ENCODE results near the gene FAM78A. TPM values are rescaled to one million over a fixed set of nuclear protein-coding genes. Genes with fewer than 3 reads are reported as not detected.

The FAM78A gene
- total and polyA plus RNA-seq, 11 donors: 13.6 to 37.9 (median 33.4) TPM

DNA sequence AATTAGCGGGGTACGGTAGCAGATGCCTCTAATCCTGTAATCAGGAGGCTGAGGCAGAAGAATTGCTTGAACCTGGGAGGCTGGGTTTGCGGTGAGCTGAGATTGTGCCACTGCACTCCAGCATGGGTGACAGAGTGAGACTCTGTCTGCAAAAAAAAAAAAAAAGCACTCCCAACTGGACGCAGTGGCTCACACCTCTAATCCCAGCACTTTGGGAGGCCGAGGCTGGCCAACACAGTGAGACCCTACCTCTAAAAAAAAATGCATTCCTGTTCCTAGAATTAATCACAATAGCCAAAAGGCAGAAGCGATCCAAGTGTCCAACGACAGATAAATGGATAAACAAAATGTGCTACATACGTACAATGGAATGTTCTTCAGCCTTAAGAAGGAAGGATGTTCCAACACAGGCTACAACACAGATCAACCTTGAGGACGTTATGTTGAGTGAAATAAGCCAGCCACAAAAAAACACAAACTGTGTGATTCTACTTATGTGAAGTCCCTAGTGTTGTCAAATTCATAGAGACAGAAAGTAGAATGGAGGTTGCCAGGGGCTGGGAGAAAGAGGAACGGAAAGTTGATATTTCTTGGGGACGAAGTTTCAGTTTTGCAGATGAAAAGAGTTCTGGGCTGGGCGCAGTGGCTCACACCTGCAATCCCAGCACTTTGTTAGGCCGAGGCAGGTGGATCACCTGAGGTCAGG is 13.8 kb downstream of the FAM78A start:
- peak overlapping the region in 4 of 12 donors; percentile 6 to 77 (median 24) for H3K27ac ChIP-seq
- ATAC-seq (no peak), DNase-seq (peak in 2 of 5 donors; percentile 14 to 37)
- 77 to 82% (median 80%) methylated on average over 13 of the region's 13 CpGs for WGBS, 4 donors
- no peaks in the 10 kb centered on the region for H3K9me3 ChIP-seq
- intact Hi-C loops (cut with DNase I): no loop called here
- H3K36me3 ChIP-seq: peaks cover 0 to 56% (median 41%) of the 10 kb centered on the region in 9 donors
- H3K4me1 ChIP-seq: peaks cover 5 to 71% (median 42%) of the 10 kb centered on the region in 12 donors
- H3K27me3 ChIP-seq: no peaks in the 10 kb centered on the region
- no peak for TF ChIP-seq POLR2A (IDR thresholded peaks at IDR 0.05)
- TF ChIP-seq, protein P1, sequence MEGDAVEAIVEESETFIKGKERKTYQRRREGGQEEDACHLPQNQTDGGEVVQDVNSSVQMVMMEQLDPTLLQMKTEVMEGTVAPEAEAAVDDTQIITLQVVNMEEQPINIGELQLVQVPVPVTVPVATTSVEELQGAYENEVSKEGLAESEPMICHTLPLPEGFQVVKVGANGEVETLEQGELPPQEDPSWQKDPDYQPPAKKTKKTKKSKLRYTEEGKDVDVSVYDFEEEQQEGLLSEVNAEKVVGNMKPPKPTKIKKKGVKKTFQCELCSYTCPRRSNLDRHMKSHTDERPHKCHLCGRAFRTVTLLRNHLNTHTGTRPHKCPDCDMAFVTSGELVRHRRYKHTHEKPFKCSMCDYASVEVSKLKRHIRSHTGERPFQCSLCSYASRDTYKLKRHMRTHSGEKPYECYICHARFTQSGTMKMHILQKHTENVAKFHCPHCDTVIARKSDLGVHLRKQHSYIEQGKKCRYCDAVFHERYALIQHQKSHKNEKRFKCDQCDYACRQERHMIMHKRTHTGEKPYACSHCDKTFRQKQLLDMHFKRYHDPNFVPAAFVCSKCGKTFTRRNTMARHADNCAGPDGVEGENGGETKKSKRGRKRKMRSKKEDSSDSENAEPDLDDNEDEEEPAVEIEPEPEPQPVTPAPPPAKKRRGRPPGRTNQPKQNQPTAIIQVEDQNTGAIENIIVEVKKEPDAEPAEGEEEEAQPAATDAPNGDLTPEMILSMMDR (IDR thresholded peaks at IDR 0.05): no peak
- no peak overlapping the region for H3K4me3 ChIP-seq

DNA sequence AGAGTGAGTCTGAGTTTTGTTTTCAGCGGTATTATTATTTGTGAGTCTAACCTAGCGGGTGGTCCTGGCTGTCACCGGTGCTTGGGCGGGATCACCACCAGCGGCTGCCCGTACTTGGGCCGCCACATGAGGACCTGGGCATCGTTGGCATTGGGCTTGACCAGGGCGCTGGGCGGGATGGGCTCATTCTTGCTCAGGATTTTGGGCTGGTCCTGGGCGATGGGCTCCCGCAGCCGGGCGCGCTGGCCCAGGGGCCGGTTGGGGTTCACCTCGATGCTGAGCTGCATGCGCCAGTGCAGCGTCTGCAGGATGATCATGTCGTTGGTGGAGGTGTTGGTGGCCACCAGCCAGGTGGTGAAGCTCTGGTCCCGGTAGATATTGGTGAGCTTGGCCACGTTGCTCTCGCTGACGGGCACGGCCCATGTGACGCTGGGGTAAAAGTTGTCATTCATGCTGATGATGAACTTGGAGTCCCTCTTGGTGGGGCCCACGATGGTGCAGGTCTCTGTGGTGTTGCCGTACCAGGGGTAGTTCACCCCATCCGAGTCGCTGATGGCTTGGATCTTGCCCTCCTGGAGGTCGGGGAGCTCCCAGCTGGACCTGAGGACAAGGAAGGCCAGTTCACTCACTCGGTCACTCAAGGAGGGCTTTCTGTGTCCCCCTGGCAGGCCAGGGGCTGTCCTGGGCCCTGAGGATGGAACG is 15.4 kb downstream of the FAM78A start:
- Histone ChIP-seq H3K27ac (no peak overlapping the region), H3K27me3 (no peaks in the 10 kb centered on the region), H3K36me3 (peaks cover 0 to 56% (median 41%) of the 10 kb centered on the region in 9 donors), H3K4me1 (peaks cover 2 to 69% (median 42%) of the 10 kb centered on the region in 12 donors), H3K4me3 (no peak overlapping the region), H3K9me3 (no peaks in the 10 kb centered on the region)
- TF ChIP-seq, protein P1 (IDR thresholded peaks at IDR 0.05): no peak
- TF ChIP-seq POLR2A (IDR thresholded peaks at IDR 0.05): peak in 1 of 2 donors; percentile 7
- WGBS, 4 donors: 90 to 91% (median 91%) methylated on average over 27 to 33 of the region's 33 CpGs
- peak in 3 of 5 donors; percentile 16 to 24 (median 16) for DNase-seq
- ATAC-seq: no peak
- intact Hi-C loops (cut with DNase I): no loop called here

DNA sequence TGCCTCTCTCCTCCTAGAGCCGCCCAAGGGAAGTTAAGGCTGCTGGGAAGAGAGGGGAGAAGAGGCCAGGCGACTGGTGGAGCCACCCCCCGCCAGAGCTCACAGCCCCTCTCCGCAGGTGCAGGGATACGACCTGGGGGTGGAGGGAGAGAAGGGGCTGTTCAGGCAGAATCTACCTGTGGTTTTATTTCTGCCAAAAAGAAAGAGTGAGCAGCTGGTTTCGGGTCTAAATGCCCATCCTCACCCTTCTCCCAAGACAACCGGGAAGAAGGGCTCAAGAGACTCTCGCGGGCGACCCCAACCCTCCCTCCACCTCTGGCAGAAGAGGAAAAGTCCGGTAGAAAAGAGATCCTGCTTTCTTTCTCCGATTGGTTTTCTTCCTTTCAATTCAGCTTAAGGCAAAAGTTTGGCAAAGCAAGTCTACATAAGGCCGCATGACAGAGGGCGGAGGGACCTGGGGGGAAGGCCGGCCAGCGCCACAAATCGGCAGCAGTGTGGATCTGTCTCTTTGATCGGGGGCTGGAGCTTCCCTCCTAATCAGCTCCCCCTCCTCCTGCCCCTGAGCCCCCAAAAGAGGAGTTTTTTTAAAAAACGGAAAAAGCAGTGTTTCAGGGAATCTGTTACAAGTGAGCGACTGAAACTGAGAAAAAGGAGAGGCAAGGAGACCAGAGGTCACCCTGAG is 16.3 kb downstream of the FAM78A start:
- DNase-seq: no peak
- TF ChIP-seq, protein P1 (IDR thresholded peaks at IDR 0.05): no peak
- TF ChIP-seq POLR2A (IDR thresholded peaks at IDR 0.05): no peak
- Histone ChIP-seq H3K4me1 (peaks cover 0 to 70% (median 41%) of the 10 kb centered on the region in 12 donors), H3K9me3 (no peaks in the 10 kb centered on the region), H3K36me3 (peaks cover 0 to 56% (median 41%) of the 10 kb centered on the region in 9 donors), H3K27me3 (no peaks in the 10 kb centered on the region), H3K4me3 (no peak overlapping the region), H3K27ac (peak overlapping the region in 1 of 12 donors; percentile 20)
- intact Hi-C loops (cut with DNase I): no loop called here
- 86 to 87% (median 87%) methylated on average over 20 of the region's 20 CpGs for WGBS, 4 donors
- ATAC-seq: no peak
